ENCODE data around the gene NLRC5.
A peak's percentile ranks its signal among the peaks of the same experiment; 100 is the strongest.
"Not testable (repeated sequence)": the region's sequence is repeated elsewhere in the genome, so short reads cannot be mapped to it uniquely, and the experiment has no call there.

The NLRC5 gene

GRCh38 chr16:57107321-57107922 is 118.1 kb downstream of the NLRC5 start:
- DNase-seq = no peak

- DNase-seq = no peak
Measured at GRCh38 chr16:57108432-57108831, 119.1 kb downstream of the NLRC5 start.

DNA sequence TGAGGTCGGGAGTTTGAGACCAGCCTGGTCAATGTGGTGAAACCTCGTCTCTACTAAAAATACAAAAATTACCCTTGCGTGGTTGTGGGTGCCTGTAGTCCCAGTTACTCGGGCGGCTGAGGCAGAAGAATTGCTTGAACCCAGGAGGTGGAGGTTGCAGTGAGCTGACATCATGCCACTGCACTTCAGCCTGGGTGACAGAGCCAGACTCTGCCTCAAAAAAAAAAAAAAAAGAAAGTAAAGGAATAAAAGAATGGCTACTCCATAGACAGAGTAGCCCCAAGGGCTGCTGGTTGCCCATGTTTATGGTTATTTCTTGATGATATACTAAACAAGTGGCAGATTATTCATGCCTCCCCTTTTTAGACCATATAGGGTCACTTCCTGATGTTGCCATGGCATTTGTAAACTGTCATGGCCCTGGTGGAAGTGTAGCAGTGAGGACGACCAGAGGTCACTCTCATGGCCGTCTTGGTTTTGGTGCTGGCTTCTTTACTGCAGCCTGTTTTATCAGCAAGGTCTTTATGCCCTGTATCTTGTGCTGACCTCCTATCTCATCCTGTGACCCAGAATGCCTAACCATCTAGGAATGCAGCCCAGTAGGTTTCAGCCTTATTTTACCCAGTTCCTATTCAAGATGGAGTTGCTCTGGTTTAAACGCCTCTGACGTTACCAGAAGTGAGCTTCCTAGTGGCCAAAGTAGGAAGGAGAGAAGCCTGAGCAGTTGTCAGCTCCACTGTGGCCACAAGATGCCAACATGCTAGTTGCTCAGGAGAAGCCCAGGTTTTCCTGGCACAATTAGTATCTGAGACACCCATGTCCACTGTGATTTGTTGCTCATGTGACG is 120.1 kb downstream of the NLRC5 start:
- DNase-seq = not testable (repeated sequence)

- no peak for DNase-seq
Measured at GRCh38 chr16:57110937-57111336, 121.6 kb downstream of the NLRC5 start.

- DNase-seq = no peak
Measured at GRCh38 chr16:57111420-57111819, 122.1 kb downstream of the NLRC5 start.

GRCh38 chr16:57112403-57113041 is 123.2 kb downstream of the NLRC5 start:
- no peak for DNase-seq

DNA sequence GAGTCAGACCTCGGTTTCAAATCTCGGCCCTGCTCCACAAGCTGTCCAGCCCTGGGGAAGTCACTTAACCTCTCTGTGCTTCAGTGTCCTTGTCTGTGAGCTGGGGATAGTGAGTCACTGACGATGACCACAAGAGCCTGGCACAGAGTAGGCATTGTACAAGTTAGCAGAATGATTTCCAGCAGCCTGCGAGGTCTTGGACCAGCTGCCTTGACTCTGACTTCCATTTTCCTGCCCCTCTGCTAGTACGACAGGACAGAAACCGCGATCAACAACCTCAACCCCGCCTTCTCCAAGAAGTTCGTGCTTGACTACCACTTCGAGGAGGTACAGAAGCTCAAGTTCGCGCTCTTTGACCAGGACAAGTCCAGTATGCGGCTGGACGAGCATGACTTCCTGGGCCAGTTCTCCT is 123.7 kb downstream of the NLRC5 start:
- DNase-seq = no peak

DNA sequence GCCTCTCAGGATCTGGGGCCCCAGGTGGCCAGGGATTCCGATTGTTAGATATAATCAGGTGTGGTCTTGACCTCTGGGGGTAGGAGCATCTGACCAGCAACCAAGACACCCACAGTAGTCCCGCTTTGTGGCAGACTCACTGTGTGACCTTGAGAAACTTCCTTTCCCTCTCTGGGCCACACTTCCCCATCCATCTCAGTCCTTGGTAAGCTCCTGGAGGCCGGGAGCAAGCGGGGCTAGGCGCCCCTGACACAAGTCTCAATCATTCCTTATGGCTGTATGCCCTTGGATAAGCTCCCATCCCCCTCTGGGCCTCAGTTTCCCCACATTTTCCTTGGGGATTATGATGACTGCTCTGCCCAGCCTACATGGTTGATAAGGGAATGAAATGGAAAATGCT is 124.3 kb downstream of the NLRC5 start:
- no peak for DNase-seq

GRCh38 chr16:57115168-57115513 is 125.8 kb downstream of the NLRC5 start:
- no peak for DNase-seq

DNA sequence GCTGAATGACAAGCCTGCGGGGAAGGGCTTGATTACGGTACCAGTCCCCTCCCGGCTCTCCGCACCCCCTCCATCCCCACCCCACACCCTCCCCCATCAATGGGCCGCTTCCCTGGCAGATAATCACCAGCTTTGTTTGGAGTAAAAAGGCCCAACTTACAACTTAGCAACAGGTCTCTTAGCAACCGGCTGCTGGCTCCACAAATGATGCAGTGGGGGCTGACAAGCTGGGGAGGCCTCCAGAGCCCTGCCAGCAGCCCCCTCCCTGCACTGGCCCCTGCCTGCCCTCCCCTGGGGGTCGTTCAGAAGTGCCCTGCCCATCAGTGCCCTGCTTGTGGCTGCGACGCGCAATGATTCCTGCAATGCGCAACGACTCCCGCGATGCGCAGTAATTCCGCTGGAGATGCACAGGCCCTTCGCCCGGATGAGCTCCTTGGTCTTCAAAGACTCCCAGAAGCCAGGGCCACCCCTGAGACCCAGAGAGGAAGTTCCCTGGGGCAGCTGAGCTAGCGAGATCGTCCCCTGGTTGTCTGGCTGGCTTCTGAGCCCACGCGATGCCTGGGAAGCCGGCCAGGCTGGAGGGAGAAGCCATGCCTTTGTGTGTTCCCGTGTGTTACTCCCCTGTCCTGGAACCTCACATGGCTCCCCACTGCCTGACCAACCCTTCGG is 126.3 kb downstream of the NLRC5 start:
- DNase-seq = peak; percentile 29

GRCh38 chr16:57118461-57119084 is 129.2 kb downstream of the NLRC5 start:
- DNase-seq = no peak

DNA sequence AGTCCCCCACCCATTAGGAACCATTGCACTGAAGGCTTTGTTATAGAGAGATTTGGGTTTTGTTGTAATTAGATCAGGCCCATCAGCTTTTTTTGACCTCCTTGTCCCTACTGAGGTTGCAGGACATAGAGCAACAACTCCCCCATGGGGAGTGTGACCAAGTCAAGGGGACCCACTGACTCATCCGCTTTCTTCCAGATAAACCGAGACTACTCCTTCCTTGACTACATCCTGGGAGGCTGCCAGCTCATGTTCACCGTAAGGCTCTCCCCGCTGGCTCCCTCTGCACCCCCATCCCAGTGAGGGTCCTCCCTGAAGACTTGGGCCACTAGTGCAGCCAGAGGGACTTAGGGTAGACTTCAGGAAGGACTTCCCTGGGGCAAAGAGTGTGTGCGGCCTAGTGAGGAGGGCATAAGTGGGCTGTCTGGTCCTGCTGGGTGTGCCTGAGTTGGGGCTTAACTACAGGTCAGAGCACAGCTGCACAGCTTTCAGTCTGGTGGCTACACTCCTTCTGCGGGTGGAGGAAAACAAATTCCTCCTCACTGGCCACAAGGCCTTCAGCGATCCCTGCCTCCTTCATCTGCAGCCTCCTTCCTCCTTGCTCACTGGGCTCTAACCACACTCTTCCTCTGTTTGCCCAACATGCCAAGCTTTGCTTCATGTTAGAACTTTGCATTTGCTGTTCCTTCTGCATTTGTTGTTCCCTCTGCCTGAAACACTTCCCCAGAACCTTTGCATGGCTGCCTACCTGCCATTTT is 134.0 kb downstream of the NLRC5 start:
- DNase-seq = no peak

GRCh38 chr16:57123974-57124674 is 134.8 kb downstream of the NLRC5 start:
- DNase-seq = no peak

GRCh38 chr16:57125376-57125775 is 136.0 kb downstream of the NLRC5 start:
- DNase-seq = no peak

DNA sequence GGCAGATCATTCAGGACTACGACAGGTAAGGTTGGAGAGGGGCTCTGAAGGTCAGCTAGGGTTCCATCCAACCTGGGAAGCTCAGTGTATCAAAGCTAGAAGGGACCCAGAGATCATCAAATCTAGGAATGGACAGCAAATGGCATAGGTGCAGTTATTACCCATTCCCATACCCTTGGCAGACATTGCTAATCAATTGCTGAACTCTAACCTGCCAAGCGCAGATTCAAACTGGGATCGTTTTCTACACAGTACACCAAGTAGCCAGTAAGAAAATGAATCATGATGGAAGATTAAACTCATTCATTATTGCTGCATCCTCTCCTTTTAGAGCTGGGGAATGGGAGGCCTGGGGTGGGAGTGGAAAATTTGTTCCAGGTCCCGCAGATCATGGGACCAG is 136.6 kb downstream of the NLRC5 start:
- DNase-seq = no peak

GRCh38 chr16:57126411-57126810 is 137.1 kb downstream of the NLRC5 start:
- DNase-seq = no peak

DNA sequence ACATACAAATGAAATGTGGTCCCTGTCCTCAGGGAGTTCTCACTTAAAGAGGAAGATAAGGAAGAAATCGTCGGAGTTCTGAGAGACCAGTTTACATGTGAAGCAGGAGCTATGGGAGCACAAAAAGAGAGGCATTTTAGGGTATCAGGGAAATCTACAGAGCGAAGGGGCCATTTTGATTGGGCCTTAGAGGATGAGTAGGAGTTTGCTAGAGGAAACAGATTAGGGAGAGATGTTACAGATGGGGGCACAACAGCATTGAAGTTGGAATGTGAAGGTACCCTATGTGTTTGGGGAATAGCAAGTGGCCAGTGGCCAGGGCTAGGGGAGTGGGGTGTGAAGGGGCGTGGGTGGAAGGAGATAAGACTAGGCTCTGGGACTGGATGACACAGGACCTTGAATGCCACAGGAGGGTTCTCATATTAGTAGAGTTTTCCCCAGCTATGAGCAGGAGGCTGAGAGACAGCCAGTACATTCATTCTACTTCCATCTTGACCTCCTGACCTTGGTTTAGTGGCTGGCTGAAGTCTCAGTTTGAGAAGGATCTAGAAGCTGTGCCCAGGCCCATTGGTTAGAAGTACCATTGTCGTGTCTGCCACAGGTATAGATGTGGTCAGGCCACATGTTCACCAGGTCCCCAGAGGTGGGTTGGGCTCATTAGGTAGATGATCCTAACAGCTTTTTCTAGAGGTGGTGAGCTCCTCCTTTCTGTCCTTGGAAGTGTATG is 137.8 kb downstream of the NLRC5 start:
- no peak for DNase-seq

DNA sequence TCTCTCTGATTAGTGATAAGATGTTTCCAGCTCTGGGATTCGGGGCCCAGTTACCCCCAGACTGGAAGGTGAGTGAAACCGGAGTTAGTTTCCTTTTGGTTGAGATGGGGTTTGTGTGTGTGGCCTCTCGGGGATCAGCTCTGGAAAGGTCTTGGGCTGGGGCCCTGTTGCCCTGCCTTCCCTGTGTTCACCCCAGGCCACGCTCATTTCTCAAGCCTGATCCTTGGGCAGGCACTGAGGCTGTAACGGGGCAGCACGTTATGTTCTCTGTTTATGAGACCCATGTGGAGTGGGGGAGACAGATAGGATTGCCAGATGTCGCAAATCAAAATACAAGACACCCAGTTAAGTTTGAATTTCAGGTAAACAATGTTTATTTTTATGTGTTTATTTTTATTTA is 138.5 kb downstream of the NLRC5 start:
- DNase-seq = no peak

- no peak for DNase-seq
Measured at GRCh38 chr16:57128771-57129389, 139.5 kb downstream of the NLRC5 start.

GRCh38 chr16:57130950-57131321 is 141.6 kb downstream of the NLRC5 start:
- DNase-seq = no peak

All from NCI-H345 (cell line).